ENCODE results near the gene MAML3. TPM values are rescaled to one million over a fixed set of nuclear protein-coding genes. Genes with fewer than 3 reads are reported as not detected.
A peak's percentile ranks its signal among the peaks of the same experiment; 100 is the strongest.

MAML3 gene
- total and polyA plus RNA-seq, 8 donors: 1.7 to 20.3 (median 8.4) TPM

GRCh38 chr4:139865537-139865936 lies 288.4 kb downstream of the MAML3 start:
- no peak for DNase-seq
- Histone ChIP-seq H3K27ac (no peak overlapping the region), H3K9me3 (no peaks in the 10 kb centered on the region), H3K27me3 (no peaks in the 10 kb centered on the region), H3K36me3 (no peaks in the 10 kb centered on the region), H3K4me3 (no peak overlapping the region), H3K4me1 (peaks cover 0 to 5% (median 0%) of the 10 kb centered on the region in 4 donors)
- intact Hi-C loops (cut with DNase I; ENCODE audit: low total_unique reads): no loop called here
- 97 to 99% (median 98%) methylated on average over 5 of the region's 5 CpGs for WGBS, 5 donors
- no peak for TF ChIP-seq EP300 (IDR thresholded peaks at IDR 0.05)
- TF ChIP-seq POLR2A (IDR thresholded peaks at IDR 0.05): no peak
- no peak for TF ChIP-seq POLR2AphosphoS5 (IDR thresholded peaks at IDR 0.05)
- TF ChIP-seq CTCF (IDR thresholded peaks at IDR 0.05): no peak

- intact Hi-C loops (cut with DNase I; ENCODE audit: low total_unique reads): no loop called here
- H3K9me3 ChIP-seq: no peaks in the 10 kb centered on the region
- no peak overlapping the region for H3K27ac ChIP-seq
- H3K4me3 ChIP-seq: no peak overlapping the region
- no peaks in the 10 kb centered on the region for H3K36me3 ChIP-seq
- TF ChIP-seq CTCF (IDR thresholded peaks at IDR 0.05) (no peak), POLR2AphosphoS5 (IDR thresholded peaks at IDR 0.05) (no peak), EP300 (IDR thresholded peaks at IDR 0.05) (no peak), POLR2A (IDR thresholded peaks at IDR 0.05) (no peak)
- H3K27me3 ChIP-seq: no peaks in the 10 kb centered on the region
- H3K4me1 ChIP-seq: peaks cover 0 to 5% (median 0%) of the 10 kb centered on the region in 4 donors
- WGBS, 5 donors: 85 to 92% (median 86%) methylated on average over 3 of the region's 3 CpGs
- no peak for DNase-seq
These were observed 290.5 kb downstream of the MAML3 start for GRCh38 chr4:139863531-139863930.

- no peak for TF ChIP-seq POLR2A (IDR thresholded peaks at IDR 0.05)
- TF ChIP-seq EP300 (IDR thresholded peaks at IDR 0.05): no peak
- TF ChIP-seq POLR2AphosphoS5 (IDR thresholded peaks at IDR 0.05): no peak
- peak in 2 of 7 experiments; percentile 5 to 24 for TF ChIP-seq CTCF (IDR thresholded peaks at IDR 0.05)
- Histone ChIP-seq H3K36me3 (no peaks in the 10 kb centered on the region), H3K4me3 (no peak overlapping the region), H3K27ac (no peak overlapping the region), H3K27me3 (no peaks in the 10 kb centered on the region), H3K4me1 (peaks cover 0 to 20% (median 11%) of the 10 kb centered on the region in 4 donors), H3K9me3 (no peaks in the 10 kb centered on the region)
- 32 to 49% (median 37%) methylated on average over 4 of the region's 4 CpGs for WGBS, 5 donors
- intact Hi-C loops (cut with DNase I; ENCODE audit: low total_unique reads): no loop called here
- DNase-seq: peak in 1 of 2 donors; percentile 30
These were observed 292.5 kb downstream of the MAML3 start for GRCh38 chr4:139861471-139861870.

- intact Hi-C loops (cut with DNase I; ENCODE audit: low total_unique reads): no loop called here
- Histone ChIP-seq H3K4me3 (no peak overlapping the region), H3K9me3 (no peaks in the 10 kb centered on the region), H3K36me3 (no peaks in the 10 kb centered on the region), H3K4me1 (peaks cover 0 to 20% (median 16%) of the 10 kb centered on the region in 4 donors), H3K27me3 (no peaks in the 10 kb centered on the region), H3K27ac (no peak overlapping the region)
- no peak for TF ChIP-seq CTCF (IDR thresholded peaks at IDR 0.05)
- TF ChIP-seq POLR2A (IDR thresholded peaks at IDR 0.05): no peak
- TF ChIP-seq POLR2AphosphoS5 (IDR thresholded peaks at IDR 0.05): no peak
- TF ChIP-seq EP300 (IDR thresholded peaks at IDR 0.05): no peak
- WGBS, 5 donors: 87 to 95% (median 95%) methylated on average over 9 of the region's 9 CpGs
- no peak for DNase-seq
These were observed 293.5 kb downstream of the MAML3 start for GRCh38 chr4:139860435-139861024.
